Kidney epithelial cell (primary cell): ENCODE data around the gene TOX2. TPM values are rescaled to one million over a fixed set of nuclear protein-coding genes. Genes with fewer than 3 reads are reported as not detected.

Experiments used
- DNase-seq: peaks from one replicate; pipeline ENCODE4 v3.0.0-alpha.2; 2010; ENCODE audit warnings: low read depth
- H3K27me3 ChIP-seq: 2 replicates; pipeline ENCODE4 v1.6.0; 2011; ENCODE audit warnings: low read length; ENCODE audit not compliant: control insufficient read depth, insufficient read depth
- H3K36me3 ChIP-seq: 2 replicates; pipeline ENCODE4 v1.5.1; 2011; ENCODE audit warnings: low read length; ENCODE audit not compliant: control insufficient read depth, insufficient read depth
- H3K4me3 ChIP-seq: 2 replicates; pipeline ENCODE4 v1.5.1; 2011; ENCODE audit warnings: low read depth, mild to moderate bottlenecking, control low read depth, low read length
- total RNA-seq: library from RNA; depleted of rRNA; stranded (reverse); fragments of >200 nt; gene quantifications from 2 replicates; pipeline ENCODE4 v1.2.3, GENCODE V29; 2015
- TF ChIP-seq, protein P1 (sequence below): IDR thresholded peaks from 2 replicates; pipeline ENCODE4 v1.5.1; 2011; ENCODE audit warnings: mild to moderate bottlenecking, moderate library complexity, low read length, control low read depth, inconsistent platforms; ENCODE audit not compliant: insufficient read depth, poor library complexity, severe bottlenecking

TOX2 gene
- total RNA-seq, 1 donor from 2014 or later = 7.3 TPM

- no peak for DNase-seq
- Histone ChIP-seq H3K4me3 (no peak overlapping the region), H3K36me3 (no peaks in the 10 kb centered on the region), H3K27me3 (peaks cover 14% of the 10 kb centered on the region)
- TF ChIP-seq, protein P1, sequence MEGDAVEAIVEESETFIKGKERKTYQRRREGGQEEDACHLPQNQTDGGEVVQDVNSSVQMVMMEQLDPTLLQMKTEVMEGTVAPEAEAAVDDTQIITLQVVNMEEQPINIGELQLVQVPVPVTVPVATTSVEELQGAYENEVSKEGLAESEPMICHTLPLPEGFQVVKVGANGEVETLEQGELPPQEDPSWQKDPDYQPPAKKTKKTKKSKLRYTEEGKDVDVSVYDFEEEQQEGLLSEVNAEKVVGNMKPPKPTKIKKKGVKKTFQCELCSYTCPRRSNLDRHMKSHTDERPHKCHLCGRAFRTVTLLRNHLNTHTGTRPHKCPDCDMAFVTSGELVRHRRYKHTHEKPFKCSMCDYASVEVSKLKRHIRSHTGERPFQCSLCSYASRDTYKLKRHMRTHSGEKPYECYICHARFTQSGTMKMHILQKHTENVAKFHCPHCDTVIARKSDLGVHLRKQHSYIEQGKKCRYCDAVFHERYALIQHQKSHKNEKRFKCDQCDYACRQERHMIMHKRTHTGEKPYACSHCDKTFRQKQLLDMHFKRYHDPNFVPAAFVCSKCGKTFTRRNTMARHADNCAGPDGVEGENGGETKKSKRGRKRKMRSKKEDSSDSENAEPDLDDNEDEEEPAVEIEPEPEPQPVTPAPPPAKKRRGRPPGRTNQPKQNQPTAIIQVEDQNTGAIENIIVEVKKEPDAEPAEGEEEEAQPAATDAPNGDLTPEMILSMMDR = no peak
These were observed 17.3 kb downstream of the TOX2 start for GRCh38 chr20:43931976-43932375.

DNA sequence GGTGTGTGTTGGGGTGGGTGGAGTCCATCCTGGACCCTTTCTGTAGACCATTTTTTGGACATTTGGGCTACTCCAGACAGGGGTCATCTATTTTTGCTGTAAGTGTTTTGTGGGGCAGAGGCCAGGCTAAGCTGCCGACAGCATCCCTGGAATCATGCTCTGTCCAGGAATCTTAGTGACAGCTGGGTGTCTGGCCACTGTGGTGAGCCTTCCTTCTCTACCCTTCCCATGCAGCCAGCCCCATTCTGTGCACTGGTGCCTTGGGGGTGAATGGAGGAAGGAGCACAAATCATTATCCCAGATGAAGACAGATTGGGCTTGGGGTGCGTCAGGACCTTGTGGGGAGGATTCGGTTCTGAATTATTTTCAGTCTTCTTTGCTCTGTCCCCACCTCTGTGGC is 20.2 kb downstream of the TOX2 start:
- H3K36me3 ChIP-seq = no peaks in the 10 kb centered on the region
- no peak overlapping the region for H3K4me3 ChIP-seq
- TF ChIP-seq, protein P1 = no peak
- no peak for DNase-seq
- peaks cover 18% of the 10 kb centered on the region for H3K27me3 ChIP-seq

DNA sequence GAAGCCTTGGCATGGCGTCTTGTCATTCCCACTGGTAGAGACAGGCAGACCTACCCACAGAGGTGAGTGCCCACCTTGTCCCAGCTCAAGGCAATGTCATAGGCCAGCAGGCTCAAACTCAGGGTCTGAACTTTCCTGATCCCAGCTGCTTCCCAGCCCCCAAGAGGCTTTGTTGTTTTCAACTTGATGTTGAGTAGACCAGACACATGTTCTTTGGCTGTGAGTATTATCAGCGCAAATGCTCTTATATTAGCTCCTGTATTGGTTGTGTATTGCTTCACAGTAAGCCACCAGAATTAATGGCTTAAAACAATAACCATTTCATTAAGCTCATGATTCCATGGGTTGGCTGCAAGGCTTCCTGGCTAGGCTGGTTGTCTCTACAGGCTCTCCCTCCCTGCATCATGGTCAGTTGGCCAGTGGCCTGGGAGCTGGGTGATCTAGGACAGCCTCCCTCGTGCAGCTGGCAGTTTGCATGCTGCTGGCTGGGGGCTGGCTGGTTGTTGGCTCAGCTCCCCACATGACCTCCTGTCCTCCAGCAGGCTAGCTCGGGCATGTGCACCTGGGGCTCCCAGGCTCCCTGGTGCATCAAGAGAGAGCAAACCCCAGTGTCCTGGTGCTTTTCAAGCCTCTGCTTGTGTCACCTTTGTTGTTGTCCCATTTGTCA is 21.6 kb downstream of the TOX2 start:
- DNase-seq = no peak
- TF ChIP-seq, protein P1 = no peak
- Histone ChIP-seq H3K36me3 (no peaks in the 10 kb centered on the region), H3K4me3 (no peak overlapping the region), H3K27me3 (peaks cover 18% of the 10 kb centered on the region)

- no peak for DNase-seq
- peaks cover 18% of the 10 kb centered on the region for H3K27me3 ChIP-seq
- H3K36me3 ChIP-seq = no peaks in the 10 kb centered on the region
- TF ChIP-seq, protein P1 = no peak
- no peak overlapping the region for H3K4me3 ChIP-seq
These were observed 22.2 kb downstream of the TOX2 start for GRCh38 chr20:43936805-43937204.

GRCh38 chr20:43937591-43937990 is 22.9 kb downstream of the TOX2 start:
- Histone ChIP-seq H3K4me3 (no peak overlapping the region), H3K36me3 (no peaks in the 10 kb centered on the region), H3K27me3 (peaks cover 16% of the 10 kb centered on the region)
- TF ChIP-seq, protein P1 = no peak
- DNase-seq = no peak
